Astrocyte (in vitro differentiated cells and primary cell): ENCODE data around the gene FHIT.

Experiments used
- CTCF ChIP-seq: IDR thresholded peaks from 2 replicates; pipeline ENCODE4 v1.5.1; 2011; ENCODE audit warnings: low read depth, mild to moderate bottlenecking, inconsistent platforms, low read length, moderate library complexity; ENCODE audit not compliant: insufficient read depth
- EZH2 ChIP-seq: IDR thresholded peaks from 2 replicates; pipeline ENCODE4 v1.6.1; 2012; ENCODE audit warnings: mild to moderate bottlenecking, low read length, inconsistent platforms; ENCODE audit not compliant: insufficient read depth

- TF ChIP-seq CTCF, result no peak
- TF ChIP-seq EZH2, result no peak
These were observed 714.8 kb downstream of the FHIT start for GRCh38 chr3:60536420-60536819.
